Activated CD4-positive, alpha-beta T cell treated with anti-CD3 and anti-CD28 coated beads for 48 hours (primary cell): ENCODE data around the gene DGCR6.
A peak's percentile ranks its signal among the peaks of the same experiment; 100 is the strongest.
"Not testable (repeated sequence)": the region's sequence is repeated elsewhere in the genome, so short reads cannot be mapped to it uniquely, and the experiment has no call there.

ENCODE experiments used
- DNase-seq: peaks from one replicate; pipeline ENCODE4 v3.0.0-alpha.2; 2020

Gene DGCR6

DNA sequence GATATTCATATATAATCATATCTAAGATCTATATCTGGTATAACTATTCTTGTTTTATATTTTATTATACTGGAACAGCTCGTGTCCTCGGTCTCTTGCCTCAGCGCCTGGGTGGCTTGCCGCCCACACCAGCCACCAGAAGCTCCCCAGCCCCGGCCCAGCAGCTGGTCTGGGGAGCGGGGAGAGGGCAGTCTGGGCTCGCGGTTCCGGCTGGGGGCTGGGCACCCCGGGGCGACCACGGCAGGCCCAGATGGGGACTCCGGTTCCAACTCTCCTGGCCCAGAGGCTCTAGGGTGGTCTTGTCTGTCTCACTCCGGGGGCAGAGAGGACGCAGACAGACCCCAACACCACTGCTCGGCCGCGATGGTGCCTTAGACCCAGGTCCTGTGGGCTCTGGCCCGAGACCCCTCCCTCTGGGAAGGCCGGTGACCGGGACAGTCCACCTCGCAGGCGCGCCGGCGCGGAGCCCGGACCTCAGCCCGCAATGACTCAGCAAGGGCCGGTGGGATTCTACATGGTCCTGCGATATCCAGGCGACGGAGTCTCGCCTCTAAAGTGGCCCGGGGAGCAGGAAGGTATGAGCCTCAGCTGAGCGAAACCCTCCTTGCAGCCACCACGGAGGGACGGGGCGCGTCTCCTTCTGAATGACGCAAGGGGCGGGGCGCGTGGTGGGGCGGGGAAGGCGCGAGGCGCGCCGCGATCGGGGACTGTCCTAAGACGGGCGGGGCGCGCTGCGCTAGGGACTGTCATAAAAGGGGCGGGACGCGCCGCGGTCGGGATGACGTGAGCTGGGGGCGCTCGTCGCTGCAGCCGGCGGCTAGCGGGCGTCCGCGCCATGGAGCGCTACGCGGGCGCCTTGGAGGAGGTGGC is at the start of gene DGCR6:
Gene DGCR6, plus strand, starts transcription at position 781 of the 870 bp plus-strand sequence. Its CDS starts 55 bp downstream, at position 836.
- DNase-seq, result no peak

DNA sequence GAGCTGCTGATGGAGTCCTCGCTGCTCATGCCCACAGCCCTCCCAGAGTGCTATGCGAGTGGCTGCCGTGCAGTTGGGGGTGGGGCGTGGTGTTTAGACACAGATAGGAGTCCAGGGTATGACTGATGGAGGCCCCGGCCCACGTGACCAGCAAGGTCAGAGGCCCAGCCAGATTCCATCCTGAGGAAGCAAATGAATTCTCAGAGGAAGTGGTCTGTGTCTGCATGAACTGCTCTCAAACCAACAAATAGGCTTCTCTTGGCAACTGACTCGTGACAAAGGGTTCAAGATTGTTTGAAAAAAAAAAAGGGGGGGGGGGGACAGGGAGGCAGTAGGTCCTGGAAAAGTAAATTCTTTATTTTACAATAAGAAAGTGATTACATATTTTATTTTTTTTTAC is 46.8 kb upstream of the DGCR6 start:
- DNase-seq, result not testable (repeated sequence)

DNA sequence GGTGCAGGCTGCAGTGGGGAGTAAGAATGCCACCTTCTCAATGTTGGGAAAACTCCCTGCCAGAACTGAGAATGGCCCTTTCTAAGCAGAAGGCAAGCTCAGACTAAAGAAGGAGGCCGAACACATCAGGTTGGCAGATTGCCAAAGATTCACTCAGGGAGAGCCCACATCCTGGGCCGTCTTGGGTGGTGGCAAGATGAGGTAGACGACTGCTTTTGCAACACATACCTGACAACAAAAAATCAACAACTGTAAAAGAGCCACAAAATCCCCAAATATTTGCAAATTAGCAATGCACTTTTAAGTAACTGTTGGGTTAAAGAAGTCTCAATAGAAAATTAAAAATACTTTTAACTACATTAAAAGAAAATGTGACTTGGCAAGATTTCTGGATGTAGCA is 24.9 kb upstream of the DGCR6 start:
- peak; percentile 68 for DNase-seq

DNA sequence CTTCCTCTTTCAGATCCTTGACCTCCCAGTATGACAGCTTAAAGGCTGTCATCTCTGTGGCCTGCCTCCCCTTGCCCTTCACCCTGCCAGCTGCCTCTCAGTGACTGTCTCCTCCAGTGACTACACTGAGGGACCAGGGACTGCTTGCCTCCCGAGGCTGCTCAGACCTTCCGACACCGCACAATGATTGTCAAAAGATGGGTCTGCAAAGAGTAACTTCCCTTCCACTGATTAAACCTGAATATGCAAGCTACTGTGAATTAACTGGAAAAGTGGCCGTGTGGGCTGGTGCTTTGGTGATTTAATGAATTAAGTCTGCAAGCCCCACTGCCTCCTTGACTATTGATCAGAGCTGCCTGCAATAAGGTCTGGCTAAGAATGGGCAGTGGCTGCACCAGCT is 21.7 kb upstream of the DGCR6 start:
- DNase-seq, result not testable (repeated sequence)

DNA sequence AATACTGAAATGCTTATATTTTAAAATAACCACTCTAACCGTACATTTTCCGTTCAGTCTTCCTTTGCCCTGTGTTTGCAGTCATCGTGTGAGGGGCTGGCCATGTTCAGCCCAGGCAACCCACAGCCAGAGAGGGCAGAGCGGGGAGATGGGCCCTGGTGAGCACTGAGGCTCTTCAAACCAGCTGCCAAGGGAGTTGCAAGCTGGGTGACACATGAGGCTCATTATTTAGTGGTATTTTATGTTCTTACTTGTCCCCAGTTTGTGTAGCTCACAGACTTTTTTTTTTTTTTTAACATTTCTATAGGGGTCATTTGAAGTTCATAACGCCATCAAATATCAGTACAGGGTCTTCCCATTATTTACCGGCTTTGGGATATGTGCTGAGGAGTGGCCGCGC is 18.0 kb upstream of the DGCR6 start:
- DNase-seq, result no peak

DNA sequence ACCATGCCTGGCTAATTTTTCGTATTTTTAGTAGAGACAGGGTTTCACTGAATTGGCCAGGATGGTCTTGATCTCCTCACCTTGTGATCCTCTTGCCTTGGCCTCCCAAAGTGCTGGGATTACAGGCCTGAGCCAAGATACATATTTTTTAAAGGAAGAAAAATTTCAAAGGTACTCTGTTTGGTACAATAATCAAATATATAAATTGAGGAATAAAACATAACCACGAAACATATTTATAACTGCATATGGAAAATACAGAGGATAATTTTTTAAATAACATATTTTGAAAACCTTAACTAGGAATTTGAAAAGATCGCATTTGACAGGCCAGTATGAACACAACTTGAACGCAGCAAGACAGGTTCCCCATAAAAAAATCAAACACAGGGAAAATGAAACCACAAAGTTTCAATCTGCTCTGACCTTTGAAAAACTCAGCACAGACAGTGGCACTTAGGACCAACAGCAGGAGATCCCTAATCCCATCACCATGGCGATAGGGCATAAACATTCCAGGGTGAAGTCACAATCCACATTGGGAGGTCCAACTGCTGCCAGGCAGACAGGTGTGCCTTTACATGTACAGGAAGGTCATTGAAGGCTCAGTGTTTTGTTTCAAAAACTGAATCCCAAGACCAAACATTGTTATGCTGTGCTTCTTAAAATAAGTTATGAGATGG is 15.5 kb upstream of the DGCR6 start:
- not testable (repeated sequence) for DNase-seq

DNA sequence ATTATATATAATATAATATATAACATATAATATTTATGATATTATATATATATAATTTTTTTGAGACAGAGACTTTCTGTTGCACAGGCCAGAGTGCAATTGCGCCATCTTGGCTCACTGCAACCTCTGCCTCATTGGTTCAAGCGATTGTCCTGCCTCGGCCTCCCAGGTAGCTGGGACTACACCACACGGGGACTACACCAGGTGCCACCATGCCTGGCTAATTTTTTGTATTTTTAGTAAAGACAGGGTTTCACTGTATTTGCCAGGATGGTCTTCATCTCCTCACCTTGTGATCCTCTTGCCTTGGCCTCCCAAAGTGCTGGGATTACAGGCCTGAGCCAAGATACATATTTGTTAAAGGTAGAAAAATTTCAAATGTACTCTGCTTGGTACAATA is 12.3 kb upstream of the DGCR6 start:
- DNase-seq, result not testable (repeated sequence)

DNA sequence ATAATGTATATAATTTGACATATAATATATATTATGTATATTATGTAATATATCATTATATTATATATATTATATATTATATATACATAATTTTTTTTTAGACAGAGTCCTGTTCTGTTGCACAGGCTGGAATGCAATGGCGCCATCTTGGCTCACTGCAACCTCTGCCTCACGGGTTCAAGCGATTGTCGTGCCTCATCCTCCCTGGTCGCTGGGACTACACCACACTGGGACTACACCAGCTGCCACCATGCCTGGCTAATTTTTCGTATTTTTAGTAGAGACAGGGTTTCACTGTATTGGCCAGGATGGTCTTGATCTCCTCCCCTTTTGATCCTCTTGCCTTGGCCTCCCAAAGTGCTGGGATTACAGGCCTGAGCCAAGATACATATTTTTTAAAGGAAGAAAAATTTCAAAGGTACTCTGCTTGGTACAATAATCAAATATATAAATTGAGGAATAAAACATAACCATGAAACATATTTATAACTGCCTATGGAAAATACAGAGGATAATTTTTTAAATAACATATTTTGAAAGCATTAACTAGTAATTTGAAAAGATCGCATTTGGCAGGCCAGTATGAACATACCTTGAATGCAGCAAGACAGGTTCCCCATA is 10.0 kb upstream of the DGCR6 start:
- peak; percentile 38 for DNase-seq

DNA sequence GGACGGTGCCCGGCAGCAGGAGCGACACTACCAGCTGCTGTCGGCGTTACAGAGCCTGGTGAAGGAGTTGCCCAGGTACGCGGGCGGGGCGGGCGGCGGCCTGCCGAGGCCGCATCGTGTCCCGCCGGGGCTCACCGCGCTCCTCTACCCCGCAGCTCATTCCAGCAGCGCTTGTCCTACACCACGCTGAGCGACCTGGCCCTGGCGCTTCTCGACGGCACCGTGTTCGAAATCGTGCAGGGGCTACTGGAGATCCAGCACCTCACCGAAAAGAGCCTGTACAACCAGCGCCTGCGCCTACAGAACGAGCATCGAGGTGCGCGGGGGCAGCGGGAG is 258 bp downstream of the DGCR6 start:
- not testable (repeated sequence) for DNase-seq

DNA sequence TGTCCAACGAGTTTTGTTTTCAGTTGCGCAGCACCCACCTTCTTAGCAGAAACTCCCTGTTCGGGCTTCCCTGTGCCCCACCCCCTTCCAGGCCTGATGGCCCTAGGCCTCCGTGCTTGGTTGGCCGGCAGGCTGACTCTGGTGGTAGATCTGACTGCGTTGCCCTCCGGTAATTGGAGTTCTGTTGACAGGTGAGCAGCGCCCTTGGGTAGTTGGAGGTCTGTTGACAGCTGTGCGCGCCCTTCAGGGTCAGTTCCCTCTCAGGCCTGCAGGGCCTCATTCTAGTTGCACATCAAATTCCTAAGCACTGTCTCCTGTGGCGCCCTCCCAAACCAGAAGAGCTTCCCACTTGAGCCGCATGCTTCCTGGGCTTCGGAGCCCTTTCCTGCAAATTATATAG is 776 bp downstream of the DGCR6 start:
- DNase-seq, result no peak

DNA sequence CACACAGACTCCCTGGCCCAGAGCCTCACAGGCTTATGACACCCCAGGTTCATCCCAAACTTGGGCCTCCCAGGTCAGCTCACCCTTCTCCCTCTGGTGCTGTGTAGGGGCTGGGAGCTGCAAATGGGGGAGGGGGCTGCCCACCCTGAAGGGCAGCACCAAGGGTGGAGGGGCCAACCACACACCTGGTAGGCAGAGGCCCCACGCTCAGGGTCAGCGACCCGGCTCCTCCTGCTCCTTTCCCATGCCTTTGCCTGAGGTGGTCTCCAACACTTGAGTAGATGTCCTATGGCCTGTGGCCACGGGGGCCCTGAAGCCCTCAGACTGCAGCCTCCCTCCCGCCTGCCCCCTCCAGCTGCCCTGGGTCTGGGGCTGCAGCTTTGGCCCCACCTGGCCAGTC is 3.4 kb downstream of the DGCR6 start:
- no peak for DNase-seq

DNA sequence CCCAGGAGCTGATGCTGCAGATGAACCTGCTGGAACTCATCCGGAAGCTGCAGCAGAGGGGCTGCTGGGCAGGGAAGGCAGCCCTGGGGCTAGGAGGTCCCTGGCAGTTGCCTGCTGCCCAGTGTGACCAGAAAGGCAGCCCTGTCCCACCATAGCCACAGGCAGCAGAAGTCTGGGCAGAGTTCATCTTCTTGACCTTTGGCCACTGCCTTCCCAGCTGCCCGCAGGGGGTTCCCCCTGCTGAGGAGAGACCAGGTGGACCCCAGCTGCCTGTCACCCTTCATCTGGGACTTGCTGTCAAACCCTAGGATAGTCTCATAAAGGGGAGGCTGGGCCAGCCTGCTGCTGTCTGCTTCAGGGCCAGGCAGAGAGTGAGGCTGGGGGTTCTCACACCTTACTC is 5.4 kb downstream of the DGCR6 start:
- not testable (repeated sequence) for DNase-seq

DNA sequence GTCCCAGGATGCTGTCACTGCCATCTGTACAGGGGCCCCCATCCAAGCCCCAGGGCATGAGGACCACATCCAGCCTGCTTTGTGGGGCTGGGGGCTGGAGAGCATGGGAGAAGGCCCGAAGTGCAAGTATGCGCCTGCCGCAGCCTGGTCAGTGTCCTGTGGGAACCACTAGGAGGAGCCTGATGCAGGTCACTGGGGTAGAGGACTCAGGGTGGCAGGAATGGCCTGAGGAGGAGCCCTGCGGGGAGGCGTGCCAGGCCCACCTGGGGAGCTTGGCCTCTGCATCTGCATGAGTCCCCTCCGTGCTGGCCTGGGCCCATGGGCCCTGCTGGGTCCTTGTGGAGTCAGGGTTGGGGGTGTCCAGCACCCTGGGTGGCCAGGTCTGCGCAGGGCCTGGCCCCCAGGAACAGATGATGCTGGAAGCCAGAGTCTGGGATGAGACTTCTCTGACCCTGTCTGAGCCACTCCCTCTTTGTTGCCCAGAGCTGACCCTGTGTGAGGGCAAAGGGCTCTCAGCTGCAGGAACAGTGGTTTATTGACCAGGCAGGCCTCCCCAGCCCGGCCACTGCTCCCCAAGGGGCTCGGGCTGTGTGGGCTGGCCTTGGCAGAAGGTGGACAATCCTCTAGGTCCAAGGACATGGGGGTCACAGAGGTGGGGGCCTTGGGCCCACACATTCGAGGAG is 6.3 kb downstream of the DGCR6 start:
- DNase-seq, result not testable (repeated sequence)

DNA sequence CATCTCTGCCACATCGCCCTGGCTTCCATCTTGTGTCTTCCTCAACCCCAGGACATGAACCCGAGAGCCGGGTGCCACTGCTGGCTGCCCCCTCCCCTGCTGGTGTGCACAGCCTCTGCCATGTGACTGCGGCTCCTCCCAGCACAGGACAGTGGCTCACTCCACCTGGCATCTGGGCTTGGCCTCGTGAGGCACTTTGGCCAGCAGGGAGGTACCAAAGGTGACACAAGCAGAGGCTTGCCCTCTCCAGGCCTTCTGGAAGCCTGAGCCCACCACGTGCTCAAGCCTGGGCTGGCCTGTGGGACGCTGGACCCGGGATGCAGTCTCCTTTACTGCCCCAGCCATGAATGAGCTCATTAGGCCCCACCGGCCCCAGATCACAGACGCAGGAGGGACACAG is 8.4 kb downstream of the DGCR6 start:
- not testable (repeated sequence) for DNase-seq

DNA sequence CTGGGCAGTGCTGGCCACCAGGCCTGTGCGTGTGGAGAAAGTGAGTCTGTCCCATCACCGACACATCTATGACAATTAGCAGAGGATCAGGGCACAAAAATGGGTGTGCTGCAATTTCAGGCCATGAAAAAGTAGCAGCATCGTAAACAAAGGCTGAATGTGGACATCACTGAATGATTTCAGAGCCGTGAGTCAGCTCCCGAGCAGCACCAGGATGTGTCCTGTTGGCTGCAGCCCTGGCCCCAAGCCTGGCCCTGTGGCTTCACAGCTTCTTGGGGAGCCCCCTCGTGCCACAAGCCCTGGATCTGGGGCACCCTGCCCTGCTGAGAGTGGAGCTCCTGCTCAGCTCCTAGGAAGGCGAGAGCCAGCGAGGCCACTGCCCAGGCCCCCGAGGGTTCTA is 9.4 kb downstream of the DGCR6 start:
- DNase-seq, result not testable (repeated sequence)

DNA sequence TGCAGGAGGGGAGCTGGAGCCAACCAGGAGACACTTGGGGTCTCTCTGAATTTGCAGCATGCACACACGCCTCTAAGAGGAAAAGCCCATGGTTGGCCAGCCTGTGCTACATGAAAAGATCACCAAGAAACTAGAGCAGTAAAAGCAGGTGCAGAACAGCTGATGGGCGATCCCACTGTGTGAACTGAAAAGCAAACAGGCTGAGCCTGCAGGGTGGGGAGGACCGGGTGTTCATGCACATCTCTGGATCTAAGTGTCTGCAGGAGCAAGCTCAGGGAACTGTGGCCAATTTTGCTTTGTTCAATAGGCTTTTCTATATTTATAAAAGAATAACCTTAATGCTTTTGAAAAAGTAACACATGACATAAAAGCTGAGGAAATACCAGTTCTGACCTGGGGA is 11.7 kb downstream of the DGCR6 start:
- DNase-seq, result not testable (repeated sequence)

DNA sequence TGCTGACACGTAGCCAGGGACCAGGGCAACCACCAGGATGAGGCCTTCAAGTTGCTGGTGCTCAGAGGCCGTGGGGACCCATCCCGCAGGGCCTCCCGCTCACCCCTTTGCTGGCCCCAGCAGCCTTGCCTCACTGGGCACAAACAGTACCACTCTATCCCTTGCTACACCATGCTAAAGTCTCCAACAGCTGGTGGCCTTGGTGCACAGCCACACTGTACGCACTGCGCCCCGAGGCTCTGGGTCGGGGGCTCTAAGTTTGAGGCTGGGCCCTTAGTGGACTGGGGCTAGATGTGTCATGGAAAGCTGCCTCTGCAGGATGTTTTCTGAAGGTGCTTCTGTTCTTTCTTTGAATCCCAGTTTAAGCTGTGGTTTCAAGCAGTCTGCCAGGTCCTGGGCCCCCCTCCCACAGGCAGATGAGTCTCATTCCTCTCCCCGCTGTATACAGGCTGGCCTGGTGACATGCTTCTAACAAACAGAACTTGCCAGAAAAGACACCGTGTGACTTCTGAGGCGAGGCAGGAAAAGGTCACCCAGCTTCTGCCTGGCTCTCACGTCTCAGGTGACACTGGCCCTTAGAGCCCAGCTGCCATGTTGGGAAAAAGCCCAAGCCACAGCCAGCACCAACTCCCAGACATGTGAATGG is 14.3 kb downstream of the DGCR6 start:
- not testable (repeated sequence) for DNase-seq

DNA sequence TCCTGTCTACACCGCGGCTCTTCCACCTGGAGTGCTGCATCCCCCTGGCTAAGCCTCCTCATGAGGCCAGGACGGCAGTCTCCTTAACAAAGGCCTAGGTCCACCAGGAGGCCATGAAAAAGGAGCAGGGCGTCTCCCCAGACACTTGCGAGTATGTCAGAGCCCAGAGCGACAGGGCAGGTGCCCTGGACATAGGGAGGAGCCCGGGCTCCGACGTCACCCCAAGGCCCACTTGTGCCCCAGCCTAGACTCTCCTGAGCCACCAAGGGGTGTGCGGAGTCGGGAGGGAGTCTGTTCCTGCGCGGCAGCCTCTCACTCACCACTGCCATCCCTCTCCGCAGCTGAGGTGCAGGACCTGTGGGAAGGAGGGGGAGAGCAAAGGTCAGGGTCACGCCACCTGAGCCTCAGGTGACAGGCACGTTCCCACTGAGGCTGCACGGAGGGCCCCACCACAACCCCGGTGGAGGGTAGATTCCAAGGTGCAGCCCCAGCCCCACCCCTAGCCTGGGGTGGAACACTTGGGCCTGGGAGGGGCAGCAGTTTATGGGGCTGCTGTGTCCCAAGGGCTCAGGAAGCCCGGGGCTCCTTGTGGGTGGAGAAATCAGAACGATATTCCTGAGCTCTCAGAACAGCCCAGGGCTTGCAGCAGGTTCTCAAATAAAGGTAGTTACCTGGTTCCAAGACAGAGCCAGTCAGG is 19.4 kb downstream of the DGCR6 start:
- DNase-seq, result no peak

DNA sequence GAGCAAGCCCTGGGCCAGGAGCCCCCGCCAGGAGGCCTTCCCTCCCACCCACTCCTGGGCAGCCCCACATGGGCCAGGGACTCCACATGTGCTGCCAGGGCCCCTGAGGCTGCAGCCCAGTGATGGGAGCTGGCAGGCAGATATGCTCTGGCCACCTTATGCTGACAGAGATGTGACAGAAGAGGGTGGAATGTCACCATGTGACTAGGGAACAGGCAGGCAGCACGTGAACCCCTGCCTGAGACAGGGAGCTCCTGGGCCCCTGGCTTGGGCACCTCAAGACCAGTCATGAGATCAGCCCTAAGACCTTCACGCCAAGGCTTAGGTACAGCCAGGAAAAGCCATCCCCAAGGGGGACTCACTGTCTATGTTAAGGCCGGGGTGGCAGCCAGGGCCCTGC is 20.9 kb downstream of the DGCR6 start:
- DNase-seq, result no peak

DNA sequence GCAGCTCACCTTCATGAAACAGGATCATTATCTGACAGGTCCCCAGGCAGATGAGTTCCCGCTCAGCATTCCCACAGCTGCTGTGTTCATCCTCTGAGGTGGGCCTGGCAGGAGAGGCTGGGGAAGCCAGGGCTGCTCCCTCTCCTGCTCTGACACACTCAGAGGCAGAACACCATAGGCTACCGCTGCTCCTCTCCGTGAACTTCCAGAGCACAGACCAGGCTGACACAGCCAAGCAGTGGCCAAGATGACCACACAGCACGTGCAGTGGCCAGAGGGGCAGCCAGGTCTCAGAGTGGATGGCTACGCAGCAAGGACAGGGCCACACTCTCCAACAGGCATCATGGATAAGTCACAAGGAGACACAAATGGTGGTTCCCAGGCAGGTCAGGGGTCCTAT is 21.5 kb downstream of the DGCR6 start:
- no peak for DNase-seq

DNA sequence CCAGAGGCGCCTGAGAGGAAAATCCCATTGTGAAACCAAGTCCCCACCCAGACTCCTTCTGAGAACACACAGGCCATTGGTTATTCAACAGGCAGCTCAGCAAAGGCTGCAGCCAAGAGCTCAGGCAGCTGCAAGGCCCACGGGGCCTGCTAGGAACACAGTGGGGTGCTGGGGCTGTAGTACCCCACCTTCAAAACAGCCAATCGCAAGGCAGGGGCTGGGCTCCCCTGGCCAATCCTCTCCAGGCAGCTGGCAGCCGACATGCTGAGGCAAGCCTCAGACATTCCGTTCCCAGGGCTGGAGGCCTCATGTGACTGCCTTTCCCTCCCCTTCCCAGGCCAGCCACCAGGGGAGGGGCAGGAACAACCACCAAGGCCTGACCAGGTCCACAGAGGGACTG is 23.3 kb downstream of the DGCR6 start:
- no peak for DNase-seq
